Activated T-cell treated with anti-CD3 and anti-CD28 coated beads, Interleukin-2, amount 50 U/mL, for 1 hour (primary cell): ENCODE data around the gene MS4A10.
"Not testable (repeated sequence)": the region's sequence is repeated elsewhere in the genome, so short reads cannot be mapped to it uniquely, and the experiment has no call there.

Source experiments
- DNase-seq: peaks from one replicate; pipeline ENCODE4 v3.0.0-alpha.2; 2020

Gene MS4A10

DNA sequence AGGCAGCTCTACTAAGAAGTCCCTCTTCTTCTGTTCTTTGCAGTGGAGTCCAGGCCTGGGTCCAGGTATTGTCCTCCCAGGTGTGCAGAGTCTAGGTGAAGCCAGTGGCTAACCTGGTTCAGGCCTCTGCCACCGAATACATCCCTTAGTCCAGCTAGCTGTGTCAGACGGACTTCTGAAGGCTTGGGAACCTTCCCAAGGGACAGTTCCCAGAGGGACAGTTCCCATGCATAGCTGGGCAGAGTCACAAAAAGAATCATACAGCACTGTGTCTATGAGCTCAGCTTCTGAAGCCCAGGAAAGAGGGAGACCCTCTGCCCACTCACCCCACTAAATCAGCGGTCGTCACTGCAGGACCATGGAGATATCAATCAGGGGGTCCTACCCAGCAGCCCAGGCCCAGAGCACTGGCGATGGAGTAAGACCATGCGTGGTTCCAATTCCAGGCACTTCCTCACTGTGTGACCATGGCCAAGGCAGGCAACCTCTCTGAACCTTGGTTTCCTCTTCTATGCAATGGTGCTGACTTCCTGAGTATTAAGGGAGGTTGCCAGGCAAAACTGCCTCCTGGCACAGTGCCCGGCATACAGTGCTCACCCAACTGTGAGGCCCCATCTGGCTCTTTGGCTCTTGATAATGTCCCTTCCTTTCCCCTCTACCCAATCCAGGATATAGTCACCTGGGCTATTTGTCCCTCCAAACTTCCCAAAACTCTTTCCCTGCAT, 3.4 kb downstream of the MS4A10 start:
- DNase-seq: no peak

DNA sequence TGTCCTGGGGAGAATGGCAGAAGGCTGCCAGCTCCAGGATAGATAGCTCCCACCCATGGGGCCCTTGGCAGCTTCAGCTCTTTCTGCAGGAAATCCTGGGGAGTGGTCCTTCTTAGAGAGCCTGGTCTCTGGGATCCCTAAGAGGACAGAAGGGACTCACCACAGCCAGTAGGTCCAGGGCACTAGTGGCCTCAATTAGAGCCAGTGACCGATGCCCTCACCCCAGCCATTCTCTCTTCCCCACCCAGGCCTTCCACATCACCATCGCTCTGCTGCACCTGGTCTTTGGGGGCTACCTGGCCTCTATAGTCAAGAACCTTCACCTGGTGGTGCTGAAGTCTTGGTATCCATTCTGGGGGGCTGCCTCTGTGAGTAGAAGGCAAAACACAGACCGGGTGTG, 5.6 kb downstream of the MS4A10 start:
- DNase-seq: no peak

DNA sequence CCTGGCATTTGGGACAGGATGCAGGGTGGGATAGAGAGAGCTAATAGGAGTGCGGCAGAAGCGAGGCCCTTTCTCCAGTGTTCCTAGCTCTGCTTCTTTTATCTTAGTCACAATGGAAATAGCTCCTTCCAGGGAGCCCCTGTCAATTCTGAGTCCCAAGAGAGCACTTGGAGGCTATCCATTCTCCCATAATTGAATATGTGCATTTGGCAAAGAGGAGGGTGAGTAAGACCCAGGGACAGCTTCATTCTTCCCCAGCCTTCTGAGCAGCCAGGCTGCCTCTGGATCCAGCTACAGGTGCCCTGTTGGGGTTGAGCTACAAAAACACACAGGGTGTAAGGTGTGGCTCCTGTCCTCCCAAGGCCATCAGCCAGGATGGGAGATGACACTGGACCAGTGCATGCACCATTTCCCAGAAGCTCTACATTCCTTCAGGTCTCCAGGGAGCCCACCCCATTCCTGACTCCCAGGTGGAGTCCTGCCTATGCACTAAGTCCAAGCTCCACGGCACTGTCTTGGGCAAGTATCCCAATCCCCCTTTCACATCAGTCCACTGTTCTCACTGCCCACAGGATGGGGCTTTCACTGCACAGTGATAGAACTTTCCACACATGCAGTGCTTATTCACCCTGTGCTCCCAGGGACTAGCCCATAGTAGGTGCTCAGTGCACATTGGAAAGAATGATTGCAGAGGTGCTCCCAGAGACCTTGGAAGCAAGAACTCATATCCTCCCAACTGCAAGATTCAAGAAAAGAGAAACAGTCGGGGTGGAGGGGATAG, 6.2 kb downstream of the MS4A10 start:
- DNase-seq: no peak

DNA sequence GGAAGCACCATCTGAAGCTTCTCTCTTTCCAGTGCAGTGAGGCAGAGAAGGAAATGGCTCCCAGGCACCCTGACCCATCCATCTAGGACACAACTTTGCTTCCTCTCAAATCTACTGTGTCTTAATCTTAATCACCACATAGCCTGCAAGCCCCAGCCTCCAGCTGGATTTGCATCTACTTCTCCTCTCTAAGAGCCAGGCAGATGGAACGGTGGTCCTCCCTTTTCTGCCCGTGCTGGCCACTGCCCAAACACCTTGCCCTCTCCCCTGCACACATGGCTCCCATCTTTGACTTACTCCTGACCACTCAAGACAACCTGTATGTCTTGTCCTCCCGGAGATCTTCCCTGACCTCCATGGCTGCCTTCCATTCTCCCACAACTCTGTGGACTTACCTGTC, 7.4 kb downstream of the MS4A10 start:
- no peak for DNase-seq

DNA sequence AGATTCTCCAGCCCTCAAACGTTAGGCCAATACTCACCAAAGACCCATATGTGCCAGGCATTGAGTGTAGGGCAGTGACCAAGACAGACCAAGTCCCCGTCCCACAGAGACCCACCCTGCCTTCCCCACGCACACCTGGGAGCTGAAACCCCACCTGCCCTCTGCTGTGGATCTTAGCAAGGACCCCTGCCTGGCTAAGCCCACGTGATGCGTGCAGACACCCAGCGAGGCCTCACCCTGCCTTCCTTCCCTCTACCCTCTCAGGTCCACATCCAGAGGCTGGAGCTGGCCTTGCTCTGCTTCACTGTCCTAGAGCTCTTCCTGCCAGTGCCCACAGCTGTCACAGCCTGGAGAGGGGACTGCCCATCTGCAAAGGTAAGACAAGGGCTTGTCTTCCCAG, 10.2 kb downstream of the MS4A10 start:
- no peak for DNase-seq

DNA sequence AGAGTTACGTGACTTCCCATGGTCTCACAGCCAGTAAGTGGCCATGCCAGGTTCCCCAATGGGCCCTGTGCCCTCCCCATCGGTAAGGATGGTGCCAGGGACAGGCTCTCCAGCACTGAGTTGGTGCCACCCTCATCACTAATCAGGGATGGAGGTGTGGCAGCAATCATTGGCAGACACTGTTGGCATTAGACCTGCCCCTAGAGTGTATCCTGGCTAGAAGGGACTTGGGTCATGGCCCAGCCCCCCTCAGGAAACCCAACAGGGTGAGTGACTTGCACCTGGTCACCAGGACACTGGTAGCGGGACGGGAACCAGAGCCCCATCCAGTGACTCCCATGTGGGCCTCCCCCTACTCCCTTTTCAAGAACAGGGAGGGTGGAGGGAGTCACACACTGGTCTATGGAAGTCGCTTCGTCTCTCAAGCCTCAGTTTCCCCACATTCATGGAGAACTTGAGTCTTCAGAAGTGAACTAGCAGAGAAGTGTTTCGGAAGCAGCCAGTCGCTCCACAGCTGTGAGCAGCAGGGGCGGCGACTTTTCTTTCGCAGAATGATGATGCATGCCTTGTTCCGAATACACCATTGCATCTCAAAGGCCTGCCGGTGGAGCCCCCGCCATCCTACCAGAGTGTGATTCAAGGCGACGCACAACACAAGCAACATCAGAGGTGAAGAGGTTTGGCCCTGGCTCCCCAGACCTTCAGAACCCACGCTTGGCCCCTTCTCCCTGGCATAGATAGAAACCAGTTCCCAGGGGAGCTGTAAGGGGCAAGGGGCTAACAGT, 12.9 kb downstream of the MS4A10 start:
- DNase-seq: no peak

DNA sequence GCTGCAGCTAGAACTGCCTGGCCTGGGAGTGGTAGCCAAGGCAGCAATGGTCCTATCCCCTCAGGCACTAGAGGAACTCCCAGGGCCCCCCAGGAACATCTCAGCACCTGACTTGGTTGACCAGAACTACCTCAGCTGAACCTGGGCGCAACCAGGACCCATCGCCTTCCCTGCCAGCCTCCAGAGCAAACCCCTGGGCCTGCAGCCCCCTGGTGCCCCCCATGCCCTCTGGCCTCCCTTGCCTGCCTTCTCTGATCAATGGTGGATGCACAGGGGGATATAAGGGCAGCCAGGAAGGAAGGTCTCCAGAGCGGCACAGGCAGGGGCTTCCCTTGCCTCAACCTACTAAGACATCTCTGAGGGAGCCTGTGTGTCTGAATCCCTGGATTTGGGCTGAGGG, 13.5 kb downstream of the MS4A10 start:
- no peak for DNase-seq

DNA sequence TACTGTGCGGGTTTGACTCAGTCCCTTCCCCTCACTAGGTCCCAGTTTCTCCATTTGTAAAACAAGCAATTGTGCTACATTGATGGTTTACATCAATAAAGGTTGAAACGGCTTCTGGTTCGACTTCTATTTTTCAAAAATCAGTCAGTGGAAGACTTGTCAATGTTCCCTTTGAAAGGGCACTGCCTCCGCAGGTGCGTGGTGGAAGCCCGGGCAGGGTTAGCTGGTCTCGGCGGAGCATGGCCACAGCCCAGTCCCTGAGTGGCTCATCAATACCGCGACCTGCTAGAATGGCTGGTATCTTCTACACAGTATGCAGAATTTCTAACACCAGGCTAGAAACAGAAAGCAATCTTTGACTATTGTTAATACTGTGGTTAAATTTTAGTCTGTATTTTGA, 16.1 kb downstream of the MS4A10 start:
- no peak for DNase-seq

DNA sequence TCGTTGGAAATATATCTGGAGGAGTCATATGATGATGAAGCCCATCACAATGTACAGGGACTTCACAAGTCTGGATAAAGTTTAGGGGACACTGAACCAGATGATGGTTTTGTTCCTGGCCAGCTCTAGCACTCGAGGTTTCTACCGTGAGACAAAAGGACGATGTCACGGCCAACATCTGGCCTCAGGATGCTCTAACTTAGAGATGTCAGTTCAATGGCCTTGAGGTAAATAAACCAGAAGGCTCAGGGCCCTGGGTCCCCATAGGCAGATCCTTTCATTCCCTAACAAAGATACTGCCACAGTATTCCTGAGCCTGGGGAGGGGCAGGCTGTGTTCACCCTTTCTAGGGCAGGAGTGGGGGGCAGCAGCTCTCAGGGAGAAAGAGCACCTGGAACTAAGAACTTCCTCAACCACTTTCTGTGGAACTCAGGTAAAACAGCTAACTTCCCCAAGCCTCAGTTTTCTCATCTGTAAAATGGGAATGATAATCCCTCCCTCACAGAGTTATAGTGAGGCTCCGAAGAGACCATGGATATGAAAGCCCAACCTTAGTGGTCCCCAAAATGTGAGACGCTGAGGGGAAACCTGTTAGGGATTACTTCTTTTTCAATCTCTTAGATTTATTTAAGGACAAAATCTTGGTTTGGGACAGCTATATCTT, 18.3 kb downstream of the MS4A10 start:
- DNase-seq: no peak

DNA sequence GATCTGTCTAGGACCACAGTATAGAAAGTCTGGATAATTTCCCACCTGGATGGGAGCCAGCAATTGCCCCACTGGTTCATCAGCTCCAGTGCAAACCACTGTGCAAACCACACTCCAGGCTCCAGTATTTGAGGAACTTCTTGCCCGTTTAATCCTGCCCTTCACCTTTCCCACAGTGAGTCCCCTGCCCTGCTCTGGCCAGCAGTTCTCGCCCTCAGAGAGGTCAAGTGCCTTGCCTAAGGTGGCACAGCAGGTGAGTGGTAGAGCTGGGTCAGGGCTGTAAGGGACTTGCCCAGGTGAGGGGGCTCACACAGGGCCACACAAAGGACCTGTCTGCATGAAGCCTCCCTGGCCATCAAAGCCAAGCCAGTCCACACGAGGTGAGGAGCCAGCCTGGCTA, 24.1 kb downstream of the MS4A10 start:
- no peak for DNase-seq

DNA sequence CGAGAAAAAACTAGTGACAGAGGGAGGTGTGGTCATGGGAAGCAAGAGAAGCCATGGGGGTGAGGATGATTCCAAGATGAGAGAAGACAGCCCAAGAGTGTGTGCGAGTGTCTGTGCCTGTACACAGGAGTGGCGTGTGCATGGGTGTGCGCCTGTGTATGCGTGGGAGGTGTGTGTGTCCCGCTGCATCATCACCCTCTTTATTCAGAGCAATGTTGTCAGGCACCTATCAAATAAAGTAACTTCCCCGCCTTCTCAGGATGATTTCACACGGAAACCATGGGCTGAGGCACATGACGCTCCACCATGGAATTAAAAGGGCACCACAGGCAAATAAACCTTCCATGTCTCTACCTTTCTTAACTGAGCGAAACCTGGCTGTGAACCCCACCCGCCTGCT, 24.6 kb downstream of the MS4A10 start:
- no peak for DNase-seq

DNA sequence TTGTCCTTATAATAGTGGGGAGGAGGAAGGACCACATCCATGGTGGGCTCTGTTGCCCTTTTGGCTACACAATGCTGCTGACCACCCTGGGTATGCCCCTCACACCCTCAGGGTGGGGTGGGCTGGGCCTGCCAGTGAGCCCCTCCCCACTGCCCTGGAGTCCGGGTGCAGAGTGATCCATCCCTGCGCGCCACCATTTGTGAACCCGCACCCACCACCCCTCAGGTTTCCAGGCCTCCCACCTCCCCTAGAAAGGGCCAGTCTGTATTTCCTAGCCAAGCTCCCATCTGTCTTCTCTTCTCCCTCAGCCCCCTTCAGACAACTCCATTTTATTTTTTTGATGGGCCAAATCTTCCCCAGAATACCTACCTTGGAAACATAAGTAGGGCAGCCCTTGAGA, 25.0 kb downstream of the MS4A10 start:
- no peak for DNase-seq

DNA sequence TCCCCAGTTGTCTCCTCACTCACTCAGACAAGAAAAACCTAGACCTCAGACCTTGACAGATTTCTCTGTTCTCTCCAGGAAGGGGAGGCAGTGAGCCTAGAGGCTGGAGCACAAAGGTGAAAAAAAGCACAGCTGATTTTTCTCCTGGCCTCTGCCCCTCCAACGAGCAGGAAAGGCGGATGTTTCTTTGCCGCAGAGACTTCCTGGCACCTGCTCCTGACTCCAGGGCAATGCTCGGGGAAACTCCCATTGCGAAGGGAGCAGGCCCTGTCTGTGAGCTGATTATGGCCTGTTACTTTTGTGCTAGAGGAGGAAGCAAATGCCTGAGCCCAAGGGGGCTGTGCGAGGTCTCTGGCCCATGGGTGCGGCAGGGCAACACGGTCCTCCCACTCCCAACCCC, 25.4 kb downstream of the MS4A10 start:
- DNase-seq: no peak

DNA sequence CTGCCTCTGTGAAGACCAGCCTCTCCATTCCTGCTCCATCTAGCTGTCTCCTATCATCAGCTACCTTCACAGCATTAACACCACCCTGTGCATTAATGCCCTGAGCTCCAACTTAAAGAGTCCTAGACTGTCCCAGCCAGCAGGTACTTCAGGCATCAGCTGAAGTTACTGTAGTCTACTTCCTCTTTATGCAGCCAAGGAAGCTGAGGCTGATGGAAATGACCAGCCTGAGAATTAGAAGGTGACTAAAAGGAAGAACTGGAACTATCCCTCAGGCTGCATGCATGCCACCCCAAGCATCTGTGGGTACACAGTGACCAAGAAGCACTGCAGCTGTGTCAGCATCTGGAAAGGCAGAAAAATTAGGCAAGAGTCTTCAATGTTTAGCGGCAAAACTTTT, 28.2 kb downstream of the MS4A10 start:
- no peak for DNase-seq

DNA sequence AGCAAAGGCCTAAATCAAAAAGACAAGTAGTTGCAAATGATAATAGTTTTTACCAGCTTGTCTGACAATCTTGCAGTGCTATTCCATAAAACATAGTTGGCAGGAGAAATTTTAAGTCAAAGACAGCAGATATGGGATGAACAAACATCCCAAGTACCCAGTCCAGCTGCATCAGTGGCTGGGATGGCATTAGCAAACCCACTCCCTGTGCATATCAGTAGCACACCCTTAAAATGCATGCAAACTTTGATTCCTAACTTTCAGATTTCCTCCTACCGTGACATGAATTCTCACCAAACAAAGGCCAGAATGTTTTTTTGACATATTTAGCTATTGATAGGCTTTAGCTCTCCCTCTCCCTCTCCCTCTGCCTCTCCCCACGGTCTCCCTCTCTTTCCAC, 29.0 kb downstream of the MS4A10 start:
- no peak for DNase-seq

DNA sequence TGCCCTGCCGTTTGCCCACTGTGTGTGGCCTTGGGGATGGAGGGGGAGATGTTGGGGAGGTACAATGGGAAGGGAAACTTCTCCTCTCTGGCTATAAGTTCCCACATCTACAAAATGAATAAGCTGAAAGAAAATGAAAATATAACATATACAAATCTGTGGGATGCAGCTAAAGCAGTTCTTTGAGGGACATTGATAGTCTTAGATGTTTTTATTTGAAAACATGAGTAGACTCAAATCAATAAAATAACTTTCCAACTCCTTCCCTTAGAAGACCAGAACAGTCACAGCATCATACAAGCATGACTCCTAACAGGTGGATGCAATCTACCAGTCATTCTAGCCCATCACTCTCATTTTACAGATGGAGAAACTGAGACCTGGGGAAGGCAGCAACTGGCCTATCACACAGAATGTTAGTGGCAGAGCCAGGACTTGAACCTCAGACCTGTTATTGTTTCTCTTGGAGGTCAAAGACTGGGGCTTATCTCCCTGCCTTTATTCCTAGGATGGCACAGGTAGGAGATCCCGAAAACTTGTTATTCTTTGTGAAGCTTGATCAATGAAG, 31.5 kb downstream of the MS4A10 start:
- no peak for DNase-seq

DNA sequence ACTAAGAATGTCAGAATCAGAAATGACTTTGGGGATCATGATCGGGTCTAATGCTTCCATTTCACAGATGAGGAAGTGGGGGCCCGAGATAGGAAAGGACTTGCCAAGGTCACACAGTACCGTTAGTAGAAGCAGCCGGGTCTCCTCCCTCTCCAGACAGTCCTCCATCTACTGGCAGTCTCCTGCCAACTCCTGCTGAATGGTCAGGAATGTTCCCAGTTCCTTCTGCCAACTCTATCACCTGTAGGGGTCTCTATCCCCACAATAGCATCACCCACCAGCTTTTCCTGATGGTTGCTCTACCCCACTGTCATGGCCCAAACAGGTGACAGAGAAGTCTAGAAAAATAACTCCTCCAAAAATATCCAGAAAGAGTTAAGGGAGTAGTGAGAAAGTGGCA, 32.9 kb downstream of the MS4A10 start:
- no peak for DNase-seq

DNA sequence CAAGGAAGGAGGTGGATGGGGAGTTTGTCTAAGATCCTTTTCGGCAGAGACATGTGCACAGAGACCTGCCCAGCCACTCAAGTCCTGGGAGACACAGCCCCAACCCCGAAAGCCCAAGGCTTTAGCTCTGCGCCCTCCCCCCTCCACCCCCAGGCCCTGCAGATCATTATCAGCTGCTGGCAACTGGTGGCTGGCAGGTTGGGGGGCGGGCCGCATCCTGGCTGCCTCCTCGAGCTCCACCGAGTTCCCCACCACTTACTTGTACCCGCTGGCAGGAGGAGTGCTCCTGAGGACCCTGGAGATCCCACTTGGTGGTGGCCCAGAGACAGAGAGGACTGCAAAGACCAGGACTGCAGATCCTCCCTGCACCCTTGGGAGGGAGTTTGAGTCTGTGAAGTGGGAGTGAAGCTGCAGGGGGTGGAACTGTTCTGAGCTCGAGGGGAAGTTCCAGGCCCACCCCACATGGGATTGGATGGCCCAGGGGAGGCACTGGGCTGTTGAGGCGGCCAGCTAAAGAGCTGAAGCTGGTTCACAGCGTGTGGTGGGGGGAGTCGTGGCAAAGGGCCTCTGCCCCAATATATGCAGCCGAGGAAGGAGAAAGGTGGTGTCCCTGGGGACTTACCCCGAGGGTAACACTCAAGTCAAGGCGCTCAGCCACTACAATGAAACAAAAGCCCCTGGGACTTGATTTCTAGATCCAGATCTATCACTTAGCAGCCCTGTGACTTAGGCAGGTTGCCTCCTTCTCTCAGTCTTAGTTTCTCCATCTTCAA, 36.9 kb downstream of the MS4A10 start:
- DNase-seq: no peak

DNA sequence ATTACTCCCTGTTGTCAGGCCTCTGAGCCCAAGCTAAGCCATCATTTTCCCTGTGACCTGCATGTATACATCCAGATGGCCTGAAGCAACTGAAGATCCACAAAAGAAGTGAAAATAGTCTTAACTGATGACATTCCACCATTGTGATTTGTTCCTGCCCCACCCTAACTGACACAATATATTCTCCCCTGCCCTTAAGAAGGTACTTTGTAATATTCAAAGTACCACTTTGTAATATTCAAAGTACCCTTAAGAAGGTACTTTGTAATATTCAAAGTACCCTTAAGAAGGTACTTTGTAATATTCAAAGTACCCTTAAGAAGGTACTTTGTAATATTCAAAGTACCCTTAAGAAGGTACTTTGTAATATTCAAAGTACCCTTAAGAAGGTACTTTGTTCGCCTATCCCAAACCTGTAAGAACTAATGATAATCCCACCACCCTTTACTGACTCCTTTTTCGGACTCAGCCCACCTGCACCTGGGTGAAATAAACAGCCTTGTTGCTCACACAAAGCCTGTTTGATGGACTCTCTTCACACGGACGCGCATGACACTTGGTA, 38.7 kb downstream of the MS4A10 start:
- DNase-seq: not testable (repeated sequence)

DNA sequence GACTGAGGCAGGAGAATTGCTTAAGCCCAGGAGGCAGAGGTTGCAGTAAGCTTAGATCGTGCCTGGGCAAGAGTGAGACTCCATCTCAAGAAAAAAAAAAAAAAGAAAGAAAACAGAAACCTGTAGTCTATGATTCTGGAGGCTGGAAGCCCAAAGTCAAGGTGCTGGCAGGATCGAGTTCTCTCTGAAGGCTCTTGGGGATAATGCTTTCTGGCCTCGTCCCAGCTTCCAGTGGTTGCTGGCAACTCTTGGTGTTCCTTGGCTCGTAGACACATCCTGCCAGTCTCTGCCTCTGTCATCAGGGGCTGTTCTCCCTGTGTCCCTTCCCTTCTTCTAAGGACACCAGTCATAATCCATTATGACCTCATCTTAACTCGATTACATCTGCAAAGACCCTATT, 40.0 kb downstream of the MS4A10 start:
- no peak for DNase-seq

DNA sequence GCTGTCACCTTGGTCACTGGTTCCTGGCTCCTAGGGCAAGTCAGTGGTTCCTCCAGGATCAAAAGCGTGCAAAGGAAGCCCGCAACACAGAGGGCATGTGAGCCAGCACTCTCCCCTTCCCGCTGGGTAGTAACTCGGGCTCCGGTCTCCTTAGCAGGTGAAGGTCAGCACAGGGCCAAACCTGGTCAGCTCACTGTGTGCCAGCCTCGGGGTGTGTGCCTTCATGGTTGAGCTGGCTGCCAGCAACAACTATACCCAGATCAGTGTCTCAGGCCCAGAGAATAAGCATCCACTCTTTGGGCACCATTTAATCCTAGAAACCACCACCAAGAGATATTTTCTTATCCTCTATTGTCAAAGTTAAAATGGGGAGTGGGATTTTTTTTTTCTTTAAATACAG, 40.7 kb downstream of the MS4A10 start:
- DNase-seq: no peak
